Measurements from ENCODE around the gene ZC3H14.
"Not testable (repeated sequence)": the region's sequence is repeated elsewhere in the genome, so short reads cannot be mapped to it uniquely, and the experiment has no call there.

ZC3H14 gene

GRCh38 chr14:88562831-88563686, at the start of gene ZC3H14:
Gene ZC3H14 (plus strand): TSS chr14:88563037. CDS start chr14:88563134, 97 bp downstream.
- peak; percentile 80 to 84 for DNase-seq (ENCODE audit: low read depth in 2 of 2)

- no peak for DNase-seq (ENCODE audit: low read depth in 2 of 2)
Measured at GRCh38 chr14:88515499-88516221, 47.2 kb upstream of the ZC3H14 start.

- no peak for DNase-seq (ENCODE audit: low read depth in 2 of 2)
Measured at GRCh38 chr14:88516861-88517357, 45.9 kb upstream of the ZC3H14 start.

- DNase-seq (ENCODE audit: low read depth in 2 of 2), result no peak
Measured at GRCh38 chr14:88518592-88519512, 44.0 kb upstream of the ZC3H14 start.

GRCh38 chr14:88519907-88520306, 42.9 kb upstream of the ZC3H14 start:
- no peak for DNase-seq (ENCODE audit: low read depth in 2 of 2)

GRCh38 chr14:88521818-88522217, 41.0 kb upstream of the ZC3H14 start:
- DNase-seq (ENCODE audit: low read depth in 2 of 2), result no peak

- no peak for DNase-seq (ENCODE audit: low read depth in 2 of 2)
Measured at GRCh38 chr14:88522393-88522792, 40.4 kb upstream of the ZC3H14 start.

- DNase-seq (ENCODE audit: low read depth in 2 of 2), result not testable (repeated sequence)
Measured at GRCh38 chr14:88529889-88530288, 32.9 kb upstream of the ZC3H14 start.

- no peak for DNase-seq (ENCODE audit: low read depth in 2 of 2)
Measured at GRCh38 chr14:88533064-88533602, 29.7 kb upstream of the ZC3H14 start.

- no peak for DNase-seq (ENCODE audit: low read depth in 2 of 2)
Measured at GRCh38 chr14:88535149-88535548, 27.7 kb upstream of the ZC3H14 start.

- no peak for DNase-seq (ENCODE audit: low read depth in 2 of 2)
Measured at GRCh38 chr14:88535813-88536212, 27.0 kb upstream of the ZC3H14 start.

- no peak for DNase-seq (ENCODE audit: low read depth in 2 of 2)
Measured at GRCh38 chr14:88541324-88541723, 21.5 kb upstream of the ZC3H14 start.

- no peak for DNase-seq (ENCODE audit: low read depth in 2 of 2)
Measured at GRCh38 chr14:88542857-88543795, 19.7 kb upstream of the ZC3H14 start.

- DNase-seq (ENCODE audit: low read depth in 2 of 2), result no peak
Measured at GRCh38 chr14:88545256-88545655, 17.6 kb upstream of the ZC3H14 start.

GRCh38 chr14:88546621-88547385, 16.0 kb upstream of the ZC3H14 start:
- no peak for DNase-seq (ENCODE audit: low read depth in 2 of 2)

- no peak for DNase-seq (ENCODE audit: low read depth in 2 of 2)
Measured at GRCh38 chr14:88547386-88547780, 15.5 kb upstream of the ZC3H14 start.

GRCh38 chr14:88550078-88550477, 12.8 kb upstream of the ZC3H14 start:
- no peak for DNase-seq (ENCODE audit: low read depth in 2 of 2)

- peak; percentile 24 to 49 for DNase-seq (ENCODE audit: low read depth in 2 of 2)
Measured at GRCh38 chr14:88551094-88551870, 11.6 kb upstream of the ZC3H14 start.

GRCh38 chr14:88551980-88552431, 10.8 kb upstream of the ZC3H14 start:
- DNase-seq (ENCODE audit: low read depth in 2 of 2), result no peak

All from stimulated activated CD8-positive, alpha-beta memory T cell treated with anti-CD3 and anti-CD28 coated beads, Interleukin-2, amount 100 ng/mL, for 48 hours (primary cell).